HG03439 (cell line): ENCODE measurements around the gene HES2.
"Not testable (repeated sequence)": the region's sequence is repeated elsewhere in the genome, so short reads cannot be mapped to it uniquely, and the experiment has no call there.

Experiments used
- ATAC-seq: cut with Tn5 transposase; IDR thresholded peaks from one replicate; pipeline ENCODE4 v1.9.1; 2021; ENCODE audit warnings: mild to moderate bottlenecking, moderate library complexity; ENCODE audit not compliant: unreplicated experiment

Gene HES2

GRCh38 chr1:6419804-6420453 is at the start of gene HES2:
TSS of gene HES2 (minus strand) at chr1:6419919. CDS start at chr1:6419820, 99 bp downstream.
- ATAC-seq, result no peak

- ATAC-seq, result no peak
Measured at GRCh38 chr1:6468729-6469461, 49.2 kb upstream of the HES2 start.

- ATAC-seq, result no peak
Measured at GRCh38 chr1:6467744-6468688, 48.3 kb upstream of the HES2 start.

- ATAC-seq, result no peak
Measured at GRCh38 chr1:6467224-6467623, 47.5 kb upstream of the HES2 start.

- no peak for ATAC-seq
Measured at GRCh38 chr1:6466751-6467150, 47.0 kb upstream of the HES2 start.

- no peak for ATAC-seq
Measured at GRCh38 chr1:6466023-6466422, 46.3 kb upstream of the HES2 start, which contains the start of gene TNFRSF25. TSS of gene TNFRSF25 (minus strand) at chr1:6466173. CDS start at chr1:6466107, 66 bp downstream.

- no peak for ATAC-seq
Measured at GRCh38 chr1:6465461-6466005, 45.8 kb upstream of the HES2 start.

- ATAC-seq, result no peak
Measured at GRCh38 chr1:6464915-6465314, 45.2 kb upstream of the HES2 start.

GRCh38 chr1:6464514-6464836 is 44.8 kb upstream of the HES2 start:
- no peak for ATAC-seq

GRCh38 chr1:6463120-6463412 is 43.3 kb upstream of the HES2 start:
- no peak for ATAC-seq

- no peak for ATAC-seq
Measured at GRCh38 chr1:6462412-6463119, 42.8 kb upstream of the HES2 start.

- ATAC-seq, result no peak
Measured at GRCh38 chr1:6461538-6462411, 42.1 kb upstream of the HES2 start.

- no peak for ATAC-seq
Measured at GRCh38 chr1:6461051-6461530, 41.4 kb upstream of the HES2 start.

- ATAC-seq, result no peak
Measured at GRCh38 chr1:6460301-6461050, 40.8 kb upstream of the HES2 start.

- ATAC-seq, result no peak
Measured at GRCh38 chr1:6459850-6460265, 40.1 kb upstream of the HES2 start.

- no peak for ATAC-seq
Measured at GRCh38 chr1:6456800-6457466, 37.2 kb upstream of the HES2 start.

- ATAC-seq, result not testable (repeated sequence)
Measured at GRCh38 chr1:6455752-6456520, 36.2 kb upstream of the HES2 start.
